Measurements from ENCODE around the gene MMP24.

MMP24 gene

DNA sequence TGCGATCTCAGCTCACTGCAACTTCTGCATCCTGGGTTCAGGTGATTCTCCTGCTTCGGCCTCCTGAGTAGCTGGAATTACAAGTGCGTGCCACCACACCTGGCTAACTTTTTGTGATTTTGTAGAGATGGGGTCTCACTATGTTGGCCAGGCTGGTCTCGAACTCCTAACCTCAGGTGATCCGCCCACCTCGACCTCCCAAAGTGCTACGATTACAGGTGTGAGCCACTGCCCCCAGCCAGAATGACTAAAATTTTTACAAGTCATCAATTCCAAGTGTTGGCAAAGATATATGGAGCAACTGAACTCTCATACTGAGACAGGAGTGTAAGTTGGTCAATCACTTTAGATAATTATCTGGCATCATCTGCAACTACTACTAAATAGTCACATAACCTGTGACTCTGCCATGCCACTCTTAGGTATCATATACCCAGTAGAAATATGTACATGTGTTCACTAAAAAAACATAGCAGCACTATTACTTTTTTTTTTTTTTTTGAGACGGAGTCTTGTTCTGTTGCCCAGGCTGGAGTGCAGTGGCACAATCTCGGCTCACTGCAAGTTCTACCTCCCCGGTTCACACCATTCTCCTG, 55.1 kb downstream of the MMP24 start:
- no peak for DNase-seq

DNA sequence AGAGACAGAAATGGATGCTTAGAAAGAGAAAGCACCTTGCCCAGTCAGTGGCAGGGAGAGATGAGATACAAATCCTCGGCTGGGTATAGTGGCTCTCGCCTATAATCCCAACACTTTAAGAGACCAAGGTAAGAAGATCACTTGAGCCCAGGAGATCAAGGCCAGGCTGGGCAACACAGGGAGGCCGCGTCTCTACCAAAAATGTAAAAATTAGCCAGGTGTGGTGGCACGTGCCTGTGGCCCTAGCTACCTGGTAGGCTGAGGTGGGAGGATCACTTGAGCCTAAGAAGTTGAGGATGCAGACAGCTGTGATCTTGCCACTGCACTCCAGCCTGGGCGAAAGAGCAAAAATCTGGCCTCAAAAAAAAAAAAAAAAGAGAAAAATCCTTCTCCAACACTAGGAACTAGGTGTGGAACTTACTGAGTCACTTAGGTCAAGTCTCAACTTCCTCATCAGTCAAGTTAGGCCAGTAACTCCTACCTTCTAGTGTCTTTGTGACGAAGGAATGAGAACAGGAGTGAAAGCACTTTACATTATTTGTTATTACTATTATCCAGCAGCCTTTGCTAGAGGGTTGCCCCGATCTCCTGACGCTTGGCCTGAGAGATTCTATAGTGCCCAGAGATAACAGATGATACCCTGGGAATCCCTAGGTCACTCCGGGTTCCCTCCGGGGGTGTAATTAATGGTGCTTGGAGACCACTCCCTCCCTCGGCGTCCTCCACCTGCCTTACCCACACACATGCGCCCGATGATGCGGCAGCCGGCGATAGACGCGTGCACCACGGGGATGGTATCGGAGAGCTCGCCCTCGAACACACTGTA, 57.2 kb downstream of the MMP24 start:
- DNase-seq = no peak

- peak; percentile 34 for DNase-seq
Observed at GRCh38 chr20:35284267-35284991, 57.9 kb downstream of the MMP24 start, which contains the start of gene EIF6. Gene EIF6 (minus strand): TSS chr20:35284772. CDS start chr20:35284487, 285 bp downstream.

- DNase-seq = no peak
Observed at GRCh38 chr20:35284992-35285805, 58.7 kb downstream of the MMP24 start.

GRCh38 chr20:35285806-35286076, 59.3 kb downstream of the MMP24 start:
- no peak for DNase-seq

DNA sequence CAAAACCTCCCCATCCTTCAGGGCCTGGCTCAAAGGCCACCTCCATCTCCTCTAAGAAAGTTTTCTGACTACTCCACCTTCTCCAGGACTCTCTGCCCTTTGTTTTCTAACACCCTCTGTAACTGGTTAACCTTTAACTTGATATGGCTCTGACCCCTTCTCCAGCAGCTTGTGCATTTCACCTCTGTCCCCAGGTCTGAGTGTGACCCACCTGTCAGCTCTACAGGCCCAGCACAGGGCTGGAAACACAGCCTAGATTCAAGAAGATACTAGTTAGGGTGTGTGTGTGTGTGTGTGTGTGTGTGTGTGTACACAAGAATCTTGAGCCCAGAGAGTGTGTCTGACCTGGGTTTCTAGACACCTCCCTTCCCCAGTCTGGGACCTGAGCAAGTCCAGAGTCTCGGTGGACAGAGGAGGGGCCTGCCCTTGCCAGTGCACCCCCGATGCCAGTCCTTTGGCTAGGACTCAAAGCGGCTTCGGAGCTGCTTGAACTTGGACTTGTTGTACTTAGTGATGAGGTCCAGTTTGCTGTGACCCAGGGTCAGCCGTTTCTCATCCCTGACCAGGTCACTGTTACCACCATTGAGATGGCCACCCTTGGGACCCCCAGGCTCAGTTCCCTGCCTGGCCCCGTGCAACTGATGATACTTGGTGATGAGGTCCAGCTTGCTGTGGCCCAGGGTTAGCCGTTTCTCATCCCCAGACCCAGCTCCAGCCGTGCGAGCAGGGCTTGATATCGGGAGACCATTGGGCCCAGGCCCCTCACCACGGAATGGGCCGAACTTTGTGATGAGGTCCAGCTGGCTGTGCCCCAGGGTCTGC, 59.8 kb downstream of the MMP24 start:
- DNase-seq = no peak

DNA sequence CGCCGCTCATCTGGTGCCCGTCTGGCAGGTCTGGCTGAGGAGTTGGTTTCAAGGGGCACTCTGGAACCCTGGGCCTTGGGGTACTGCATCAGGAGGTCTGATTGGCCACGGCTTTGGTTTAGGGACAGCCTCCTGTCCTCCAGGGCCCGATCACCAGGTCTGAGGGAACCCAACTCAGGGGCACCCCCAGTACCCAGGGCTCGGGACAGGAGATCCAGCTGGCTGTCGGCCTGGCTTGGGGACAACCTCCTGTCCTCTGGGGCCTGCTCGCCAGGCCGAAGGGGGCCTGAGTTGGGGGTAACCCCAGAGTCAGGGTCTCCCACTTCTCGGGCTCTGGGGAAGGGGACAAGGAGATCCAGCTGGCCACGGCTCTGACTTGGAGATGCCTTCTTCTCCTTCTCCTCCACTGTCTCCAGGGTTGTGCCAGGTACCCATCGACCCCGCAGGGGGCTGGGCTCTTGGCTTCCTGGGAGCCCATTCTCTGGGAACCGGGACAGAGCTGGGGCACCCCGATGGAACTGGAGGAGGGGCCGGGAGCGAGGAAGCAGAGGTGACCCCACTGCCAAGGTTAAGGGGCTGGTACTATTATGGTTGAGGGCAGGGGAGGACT, 60.5 kb downstream of the MMP24 start:
- DNase-seq = no peak

DNA sequence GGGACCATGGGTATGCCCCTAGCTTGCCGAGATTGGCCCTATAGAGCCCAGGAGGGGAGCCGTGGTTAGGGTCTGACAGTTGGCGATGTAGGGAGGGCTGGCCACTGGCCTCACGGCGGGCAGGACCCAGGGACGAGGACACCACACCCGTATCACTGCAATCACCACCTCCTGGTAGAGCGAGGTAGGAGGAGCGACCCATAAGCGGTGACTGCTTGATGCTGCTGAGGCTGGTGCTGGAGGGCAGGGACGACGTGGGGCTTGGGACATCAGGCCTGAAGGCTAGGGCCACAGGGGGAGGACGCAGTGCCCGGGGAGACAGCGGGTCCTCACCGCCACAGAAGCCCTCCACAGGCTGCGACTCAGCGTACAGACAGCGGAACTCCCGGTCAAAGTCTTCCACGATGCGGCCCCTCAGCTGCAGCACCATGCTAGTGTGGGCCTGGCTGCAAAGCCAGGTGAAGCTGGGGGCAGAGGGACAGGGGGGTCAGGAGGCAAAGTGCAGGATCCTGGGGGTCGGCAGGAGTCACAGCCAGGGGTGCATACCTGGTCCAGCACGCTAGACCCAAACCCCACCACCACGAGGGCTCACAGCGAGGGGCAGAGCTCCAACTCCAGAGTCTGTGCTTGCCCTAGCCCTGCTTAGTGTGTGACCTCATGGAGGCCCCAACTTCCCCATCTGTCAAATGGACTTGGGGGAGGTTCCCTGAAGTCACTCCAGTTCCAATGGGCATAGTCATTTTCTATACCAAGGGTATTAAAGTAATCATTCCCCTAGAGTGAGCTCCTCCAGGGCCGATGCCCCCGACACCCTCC, 61.2 kb downstream of the MMP24 start:
- DNase-seq = no peak

DNA sequence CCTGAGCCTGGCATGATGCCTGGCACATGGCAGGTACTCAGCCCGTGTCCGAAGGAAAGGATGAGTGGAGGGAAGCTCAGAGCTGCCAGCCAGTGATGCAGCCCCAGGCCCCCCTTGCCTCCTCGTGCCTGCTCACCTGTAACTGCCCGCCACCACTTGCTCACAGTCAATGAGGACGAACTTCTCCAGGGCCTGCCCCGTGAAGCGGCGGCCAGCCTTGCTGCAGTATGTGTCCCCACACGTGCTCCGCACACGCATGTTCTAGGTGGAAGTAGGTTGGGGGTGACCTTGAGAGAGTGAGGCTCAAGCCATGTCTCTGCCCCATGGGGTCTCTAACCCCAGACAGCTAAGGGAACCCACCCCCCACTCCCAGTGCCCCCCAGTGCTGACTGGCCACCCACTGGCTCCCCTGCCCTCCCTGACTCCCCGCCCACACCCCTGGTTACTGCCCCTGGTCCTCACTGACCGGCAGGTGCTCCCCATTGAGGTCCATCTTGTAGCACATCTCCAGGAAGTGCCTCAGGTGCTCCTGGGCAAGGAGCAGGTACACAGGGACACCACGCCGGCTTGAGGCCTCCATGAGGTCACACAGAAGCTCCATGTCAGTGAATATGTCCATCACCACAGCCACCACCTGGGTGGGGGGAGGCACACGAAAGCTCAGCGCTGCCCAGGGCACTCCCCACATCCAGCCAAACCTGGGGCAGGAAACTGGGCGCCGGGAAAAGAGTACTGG, 62.0 kb downstream of the MMP24 start:
- no peak for DNase-seq

DNA sequence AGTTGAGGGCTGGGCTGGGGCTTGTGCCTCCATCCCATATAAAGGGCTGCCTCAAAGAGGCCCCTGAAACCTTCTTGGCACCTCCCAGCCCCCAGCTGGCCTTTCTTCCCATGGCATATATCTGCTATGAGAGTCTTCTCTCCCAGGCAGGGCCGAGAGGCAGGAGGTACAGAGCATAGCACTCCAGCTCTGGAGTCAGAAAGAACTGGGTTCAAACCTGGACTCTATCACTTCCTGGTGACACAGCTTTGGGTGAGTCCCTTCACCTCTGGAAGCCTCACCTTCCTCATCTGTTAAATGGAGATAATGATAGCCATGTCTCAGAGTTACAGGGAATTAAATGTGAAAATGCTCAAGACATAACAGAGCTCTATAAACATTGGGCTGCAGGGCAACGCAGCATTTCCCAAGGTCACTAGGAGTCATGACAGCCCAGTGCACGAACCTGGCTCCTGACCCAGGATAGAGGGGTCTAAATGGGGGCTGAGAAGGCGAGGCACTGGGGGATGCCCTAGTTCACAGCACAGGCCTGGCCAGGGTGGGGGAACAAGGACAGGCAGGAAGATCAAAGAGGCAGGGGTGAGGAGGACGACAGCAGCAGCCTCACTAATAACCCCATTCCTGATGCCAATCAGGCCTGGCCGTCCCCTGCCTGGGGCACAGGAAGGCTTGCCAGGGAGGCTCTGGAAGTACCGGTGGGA, 63.8 kb downstream of the MMP24 start:
- DNase-seq = no peak

DNA sequence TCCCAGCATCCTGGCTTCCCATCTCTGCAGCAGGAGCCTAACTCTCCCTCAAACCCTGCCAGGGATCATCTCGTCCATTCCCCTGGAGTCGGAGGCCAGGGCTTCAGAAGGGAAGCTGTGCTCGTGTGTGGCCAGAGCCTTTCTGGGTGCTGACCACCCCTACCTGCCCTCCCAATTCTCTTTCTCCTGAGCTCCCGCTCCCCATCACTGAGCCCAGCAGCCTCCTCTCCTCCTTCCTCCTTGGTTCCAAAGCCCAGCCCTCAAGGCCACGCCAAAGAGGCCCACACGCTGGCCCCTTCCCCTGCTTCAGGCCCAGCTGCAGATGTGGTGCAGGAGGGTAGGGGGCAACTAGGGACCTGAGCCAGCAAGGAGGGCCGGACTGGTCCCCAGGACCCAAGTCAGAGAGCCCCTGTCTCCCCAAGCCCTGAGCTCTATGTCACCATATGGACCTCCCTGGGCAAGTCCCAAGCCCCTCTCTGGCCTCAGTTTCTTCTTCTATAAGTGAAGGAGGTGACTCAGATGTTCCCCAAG, 64.5 kb downstream of the MMP24 start:
- no peak for DNase-seq

- DNase-seq = no peak
Observed at GRCh38 chr20:35291654-35292503, 65.4 kb downstream of the MMP24 start, which contains the start of gene FAM83C. Gene FAM83C (minus strand): TSS chr20:35292425. CDS start chr20:35292304, 121 bp downstream.

DNA sequence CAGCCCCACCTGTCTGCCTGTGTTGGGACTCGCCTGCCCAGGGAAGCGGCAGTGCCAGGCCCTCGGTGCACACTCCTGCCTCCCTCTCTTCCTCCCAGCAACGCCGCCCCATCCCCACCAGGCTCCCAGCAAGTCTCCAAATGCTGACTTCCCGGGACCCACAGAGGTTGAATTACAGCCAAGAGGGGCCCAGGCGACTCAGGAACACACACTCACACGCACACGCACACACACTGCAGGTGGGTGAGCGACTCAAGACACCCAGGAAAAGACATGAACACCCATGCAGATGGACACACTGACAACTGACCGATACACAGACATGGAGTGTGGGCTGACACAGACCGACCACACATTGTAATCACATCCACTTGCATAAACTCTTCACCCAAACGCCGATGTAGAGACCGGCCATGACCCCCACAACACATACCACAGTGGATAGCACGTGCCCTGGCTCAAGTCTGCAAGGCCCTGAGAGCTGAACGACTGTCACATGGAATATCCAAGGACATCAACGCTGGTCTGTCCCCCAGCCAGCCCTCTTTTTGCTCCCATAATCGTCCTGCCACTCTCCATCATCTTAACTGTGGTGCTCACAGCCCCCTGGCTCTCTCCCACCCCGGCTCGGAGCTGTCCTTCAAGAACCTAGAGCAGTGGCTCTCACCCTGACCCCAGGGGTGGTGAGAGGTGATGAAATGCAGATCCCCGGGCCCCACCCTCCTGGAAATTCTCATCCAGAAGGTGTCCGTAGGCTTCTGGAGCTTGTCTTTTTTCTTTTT, 66.2 kb downstream of the MMP24 start:
- DNase-seq = no peak

DNA sequence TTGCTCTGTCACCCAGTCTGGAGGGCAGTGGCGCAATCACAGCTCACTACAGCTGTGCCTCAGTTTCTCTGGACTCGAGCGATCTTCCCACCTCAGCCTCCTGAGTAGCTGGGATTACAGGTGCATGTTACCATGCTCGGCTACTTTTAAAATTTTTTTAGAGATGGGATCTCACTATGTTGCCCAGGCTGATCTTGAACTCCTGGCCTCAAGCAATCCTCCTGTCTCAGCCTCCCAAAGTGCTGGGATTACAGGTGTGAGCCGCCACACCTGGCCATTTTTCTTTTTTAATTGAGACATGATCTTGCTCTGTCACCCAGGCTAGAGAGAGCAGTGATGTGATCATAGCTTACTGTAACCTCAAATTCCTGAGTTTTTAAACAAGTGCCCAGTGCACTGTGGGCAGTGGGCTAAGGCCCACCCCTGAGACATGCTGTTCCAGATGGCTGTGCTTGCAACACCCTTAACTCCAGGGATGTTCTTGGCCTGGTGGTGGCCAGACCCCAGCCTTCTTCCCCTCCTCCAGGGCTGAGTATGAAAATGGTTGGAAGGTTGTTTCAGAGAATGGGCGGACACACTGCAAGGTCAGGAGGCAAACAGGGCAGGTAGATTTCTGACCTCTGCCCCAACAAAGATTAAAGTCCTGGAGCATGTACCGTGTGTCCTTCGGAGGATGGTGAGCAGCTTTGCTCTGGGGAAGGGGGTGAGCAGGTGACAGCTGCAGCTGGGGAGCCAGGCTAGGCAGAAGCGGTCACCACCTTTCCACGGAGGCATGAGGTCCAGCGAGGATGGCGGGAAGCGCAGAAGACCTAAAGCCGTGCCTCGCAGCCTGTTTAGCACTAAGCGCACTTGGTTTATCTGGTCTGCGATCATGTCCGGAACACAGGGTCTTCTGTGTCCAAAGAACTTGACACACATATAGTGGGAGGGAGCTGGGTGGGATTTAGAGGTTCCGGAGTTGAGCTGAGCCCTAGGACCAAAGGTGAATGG, 67.1 kb downstream of the MMP24 start:
- no peak for DNase-seq

DNA sequence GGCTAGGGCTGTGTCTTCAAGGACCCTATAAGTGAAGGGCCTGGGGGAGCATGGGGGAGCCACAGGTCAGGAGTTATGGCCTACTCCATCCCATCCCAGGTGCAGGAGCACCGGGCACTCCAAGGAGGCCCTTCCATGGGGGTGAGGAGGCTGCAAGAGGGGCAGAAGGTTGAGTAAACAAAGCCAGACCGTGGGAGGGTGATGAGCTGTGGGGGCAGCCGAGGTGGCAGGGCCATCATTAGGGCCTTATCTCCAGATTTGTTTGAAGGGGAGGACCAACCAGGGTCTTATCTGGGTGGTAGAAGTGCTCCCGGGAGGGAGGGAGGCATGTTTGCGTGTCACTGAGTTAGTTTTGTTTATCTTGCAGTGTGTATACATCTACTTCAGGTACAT, 67.8 kb downstream of the MMP24 start:
- no peak for DNase-seq

DNA sequence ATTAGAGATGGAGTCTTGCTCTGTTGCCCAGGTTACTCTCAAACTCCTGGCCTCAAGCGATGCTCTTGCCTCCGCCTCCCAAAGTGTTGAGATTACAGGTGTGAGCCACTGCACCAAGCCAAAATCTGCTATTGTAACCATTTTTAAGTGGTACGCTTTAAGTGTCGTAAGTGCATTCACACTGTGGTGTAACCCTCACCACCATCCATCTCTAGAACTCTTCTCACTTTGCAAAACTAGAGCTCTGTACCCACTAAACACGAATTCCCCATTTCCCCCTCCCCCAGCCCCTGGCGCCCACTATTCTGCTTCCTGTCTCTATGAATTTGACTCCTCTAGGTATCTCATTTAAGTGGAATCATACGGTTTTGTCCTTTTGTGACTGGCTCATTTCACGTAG, 68.6 kb downstream of the MMP24 start:
- no peak for DNase-seq

All from NCI-H1417 treated with DMSO at 0.1 percent for 48 hours (cell line).